HepG2 (cell line): ENCODE data around the gene CCN2. TPM values are rescaled to one million over a fixed set of nuclear protein-coding genes. Genes with fewer than 3 reads are reported as not detected.

Experiments
- ATAC-seq: fragments of 200-7000 bp; cut with Tn5 transposase; 3 replicates; pipeline ENCODE4 v1.9.1; 2020; ENCODE audit warnings: mild to moderate bottlenecking, moderate library complexity
- BruUV-seq: library from RNA; stranded (reverse); fragments of 400-500 nt; replicated peaks from 2 replicates; lab custom pipeline; 2021; lab: Mats Ljungman, UMichigan
- CTCF ChIA-PET: fragments of 300-600 bp; formaldehyde crosslinking; extraction: SDS; loops from one replicate; lab custom pipeline; 2021; ENCODE audit warnings: low total read pairs, inconsistent platforms, low intra/inter-chr PET ratio; lab: Yijun Ruan, JAX
- POLR2A ChIA-PET: fragments of 350-600 bp; sonication (Branson Sonifier 250); formaldehyde crosslinking; loops from one replicate; lab custom pipeline; 2020; ENCODE audit warnings: antibody characterized with exemption, inconsistent platforms; lab: Yijun Ruan, JAX
- DNase-seq: peaks from one replicate; pipeline ENCODE4 v3.0.0-alpha.2; 2015; ENCODE audit warnings: low spot score
- FAIRE-seq: peaks from 3 replicates; lab custom pipeline; 2011; peaks lifted over from hg19 to GRCh38; lab: Jason Lieb, UNC
- H2AFZ ChIP-seq: one replicate; pipeline ENCODE4 v1.6.1; 2011; ENCODE audit warnings: low read length, inconsistent platforms
- H3K27ac ChIP-seq: fragments of 300-600 bp; 3 replicates; pipeline ENCODE4 v1.8.0; 2011; ENCODE audit warnings: mixed run types, mild to moderate bottlenecking, mixed read lengths, low read length, inconsistent platforms; ENCODE audit not compliant: insufficient read depth; ENCODE audit errors: extremely low read length
- H3K27me3 ChIP-seq, 2 experiments: fragments of 200-600 bp in 1 of 2; 2 replicates in 1 of 2; 3 replicates in 1 of 2; pipeline versions ENCODE4 v1.6.0 to v1.8.0; 2011; ENCODE audit warnings: low read length in 2 of 2, mild to moderate bottlenecking in 2 of 2, moderate library complexity in 2 of 2, inconsistent platforms in 1 of 2; ENCODE audit not compliant: insufficient read depth in 2 of 2, control insufficient read depth in 1 of 2
- H3K36me3 ChIP-seq, 2 experiments: fragments of 200-600 bp in 1 of 2; replicated peaks in 1 of 2; 2 replicates in 1 of 2; 3 replicates in 1 of 2; pipeline versions ENCODE4 v1.5.1 to v1.8.0; 2011; ENCODE audit warnings: low read length in 2 of 2, inconsistent platforms in 1 of 2; ENCODE audit not compliant: insufficient read depth in 2 of 2, control insufficient read depth in 1 of 2
- H3K4me1 ChIP-seq: 2 replicates; pipeline ENCODE4 v1.5.1; 2012; ENCODE audit warnings: low read length, inconsistent platforms; ENCODE audit not compliant: insufficient read depth
- H3K4me2 ChIP-seq: 2 replicates; pipeline ENCODE4 v1.6.0; 2011; ENCODE audit warnings: low read depth, low read length, inconsistent platforms
- H3K4me3 ChIP-seq, 3 experiments: fragments of 200-600 bp in 1 of 3; sonication (generic), shearing (Covaris generic) in 1 of 3; replicated peaks in 1 of 3; 2 replicates each; pipeline ENCODE4 v1.5.1; 2011 to 2016; ENCODE audit warnings: low read length in 3 of 3, inconsistent platforms in 2 of 3, low read depth in 2 of 3, mild to moderate bottlenecking in 2 of 3, control low read depth in 1 of 3, mixed read lengths in 1 of 3; ENCODE audit not compliant: insufficient read depth in 1 of 3
- H3K79me2 ChIP-seq: one replicate; pipeline ENCODE4 v1.6.1; 2011; ENCODE audit warnings: low read length, inconsistent platforms; ENCODE audit not compliant: insufficient read depth
- H3K9ac ChIP-seq: 2 replicates; pipeline ENCODE4 v1.6.0; 2011; ENCODE audit warnings: mild to moderate bottlenecking, low read depth, low read length, inconsistent platforms; ENCODE audit not compliant: insufficient read depth
- H3K9me3 ChIP-seq: 2 replicates; pipeline ENCODE4 v1.5.1; 2012; ENCODE audit warnings: mild to moderate bottlenecking, low read length
- H4K20me1 ChIP-seq: 2 replicates; pipeline ENCODE4 v1.6.0; 2011; ENCODE audit warnings: inconsistent platforms, mild to moderate bottlenecking, low read length, moderate library complexity; ENCODE audit not compliant: insufficient read depth
- ARID5B ChIP-seq: IDR thresholded peaks from 2 replicates; pipeline ENCODE4 v1.4.0; 2020; ENCODE audit warnings: mild to moderate bottlenecking, missing genetic modification reagents
- FOXA3 ChIP-seq: IDR thresholded peaks from 2 replicates; pipeline ENCODE4 v1.6.1; 2016; ENCODE audit warnings: missing genetic modification reagents, missing compliant biosample characterization
- GFI1 ChIP-seq: sonication (generic); formaldehyde crosslinking; IDR thresholded peaks from 2 replicates; pipeline ENCODE4 v1.5.0; 2020; ENCODE audit warnings: missing genetic modification reagents, mild to moderate bottlenecking, borderline replicate concordance
- HMGXB4 ChIP-seq, 2 experiments: sonication (generic) in 1 of 2; formaldehyde crosslinking in 1 of 2; IDR thresholded peaks; 2 replicates each; pipeline versions ENCODE4 v1.4.0 to v1.6.1; 2018 to 2020; ENCODE audit warnings: missing genetic modification reagents in 2 of 2, borderline replicate concordance in 1 of 2, low read depth in 1 of 2, mild to moderate bottlenecking in 1 of 2, missing biosample characterization in 1 of 2
- HNRNPLL ChIP-seq: fragments of 200-400 bp; formaldehyde crosslinking; IDR thresholded peaks from 2 replicates; pipeline ENCODE4 v1.6.1; 2017; ENCODE audit warnings: mild to moderate bottlenecking, low read depth, low read length; ENCODE audit not compliant: poor library complexity, severe bottlenecking
- MED13 ChIP-seq: sonication (generic); formaldehyde crosslinking; IDR thresholded peaks from 2 replicates; pipeline ENCODE4 v1.5.0; 2020; ENCODE audit warnings: missing genetic modification reagents
- MED8 ChIP-seq: sonication (generic); formaldehyde crosslinking; IDR thresholded peaks from 2 replicates; pipeline ENCODE4 v1.8.1; 2023; ENCODE audit warnings: mild to moderate bottlenecking, missing genetic modification reagents; ENCODE audit not compliant: insufficient replicate concordance
- SAP130 ChIP-seq: IDR thresholded peaks from 2 replicates; pipeline ENCODE4 v1.6.1; 2016; ENCODE audit warnings: low read depth
- TBP ChIP-seq: sonication (generic); formaldehyde crosslinking; IDR thresholded peaks from 2 replicates; pipeline ENCODE4 v1.5.0; 2020; ENCODE audit warnings: missing genetic modification reagents
- TFE3 ChIP-seq: IDR thresholded peaks from 2 replicates; pipeline ENCODE4 v1.6.1; 2016
- ZNF652 ChIP-seq: IDR thresholded peaks from 2 replicates; pipeline ENCODE4 v1.6.1; 2016; ENCODE audit warnings: low read depth, borderline replicate concordance
- ZNF839 ChIP-seq: sonication (generic); formaldehyde crosslinking; IDR thresholded peaks from 2 replicates; pipeline ENCODE4 v1.4.0; 2020; ENCODE audit warnings: missing genetic modification reagents, mild to moderate bottlenecking, borderline replicate concordance
- ZSCAN25 ChIP-seq: sonication (generic); formaldehyde crosslinking; IDR thresholded peaks from 2 replicates; pipeline ENCODE4 v1.8.0; 2022; ENCODE audit warnings: mild to moderate bottlenecking, missing genetic modification reagents
- ZUFSP ChIP-seq: sonication (generic); formaldehyde crosslinking; IDR thresholded peaks from 2 replicates; pipeline ENCODE4 v1.9.0; 2021; ENCODE audit warnings: missing genetic modification reagents, mild to moderate bottlenecking, borderline replicate concordance
- WGBS: methylation state at CpG from one replicate; pipeline ENCODE4 v1.1.6; 2017; ENCODE audit warnings: low lambda C conversion rate; 5-methylcytosine and 5-hydroxymethylcytosine counted together
- in situ Hi-C: cut with HindIII; loops from 2 replicates; pipeline ENCODE4 v1.10.0; 2017; ENCODE audit warnings: low pct_unique_long_range_greater_than_20kb; ENCODE audit not compliant: extremely low pct_ligation_motif_present
- intact Hi-C: fragments of 100-400 bp; cut with micrococcal nuclease; formaldehyde crosslinking; loops from one replicate; pipeline ENCODE4 v1.10.0; 2022; ENCODE audit not compliant: unreplicated experiment
- polyA plus RNA-seq, 8 experiments: library from polyadenylated mRNA; depleted of rRNA in 3 of 8; stranded (reverse) in 7 of 8; unstranded in 1 of 8; fragments of >200 nt; fragmentation: Illumina TruSeq in 4 of 8; extraction: Trizol in 4 of 8; gene quantifications; 2 replicates each; pipeline versions ENCODE4 v1.2.1 to v1.2.3, GENCODE V29; 2011 to 2016; ENCODE audit warnings: low read depth in 4 of 8, missing spikeins in 1 of 8, mixed read lengths in 1 of 8; ENCODE audit not compliant: insufficient read depth in 1 of 8
- total RNA-seq, 5 experiments: library from RNA; depleted of rRNA; stranded (reverse); fragments of >200 nt; fragmentation: Illumina TruSeq; extraction: Trizol; gene quantifications; 2 replicates each; pipeline ENCODE4 v1.2.3, GENCODE V29; 2016; ENCODE audit warnings: low read depth in 1 of 5

Gene CCN2
- total and polyA plus RNA-seq, 2 of the 13 experiments (the other 11 are each of a cell fraction or from before 2014, with no cell fraction given), result 34.7 to 316 TPM

GRCh38 chr6:131924881-131925474 is 26.2 kb downstream of the CCN2 start:
- no peaks in the 10 kb centered on the region for H3K79me2 ChIP-seq
- H4K20me1 ChIP-seq, result no peaks in the 10 kb centered on the region
- FAIRE-seq (peak; percentile 61), ATAC-seq (peak; percentile 82), DNase-seq (peak; percentile 77)
- peaks cover 9% of the 10 kb centered on the region for H3K4me1 ChIP-seq
- no peak overlapping the region for H3K27ac ChIP-seq
- no peak overlapping the region for H3K4me2 ChIP-seq
- ChIA-PET CTCF (interaction anchor here (0.6 to 5.1 kb wide), 10 partner anchors 10 to 560 kb away, joined by 3 to 95 read pairs (median 4); no protein-coding TSS in a partner anchor), POLR2A (interaction anchor here (1.3 kb wide), 1 partner anchor 26 kb away, joined by 8 read pairs; the partner anchor contains the start of gene CCN2)
- BruUV-seq, result no TSS peak
- H3K36me3 ChIP-seq, result no peaks in the 10 kb centered on the region
- intact Hi-C loops (loop anchor here (1.0 to 10.0 kb wide), 6 partner anchors 14 to 560 kb away; no protein-coding TSS in a partner anchor), in situ Hi-C loops (loop anchor here (5.0 to 10.0 kb wide), 3 partner anchors 237 to 560 kb away; no protein-coding TSS in a partner anchor)
- H3K9me3 ChIP-seq, result peaks cover 9% of the 10 kb centered on the region
- H2AFZ ChIP-seq, result no peak overlapping the region
- under 1% methylated on average over 4 of the region's 4 CpGs for WGBS
- no peaks in the 10 kb centered on the region for H3K27me3 ChIP-seq
- H3K4me3 ChIP-seq, result no peak overlapping the region
- H3K9ac ChIP-seq, result no peak overlapping the region
- TF ChIP-seq FOXA3 (CRISPR knock-in tag), result 0 out of 2 replicates have a peak, but pooled peaks have one; percentile 10
- 0 out of 2 replicates have a peak, but pooled peaks have one; percentile 31 for TF ChIP-seq ZNF652
- TF ChIP-seq ZSCAN25 (CRISPR knock-in tag), result no peak
- TF ChIP-seq HMGXB4 (CRISPR knock-in tag; IDR thresholded peaks at IDR 0.05; ENCODE audit: borderline replicate concordance in 1 of 2, low read depth in 1 of 2), result peak in 1 of 2 experiments; percentile 42; a peak in 1 of 4 replicates
- no peak for TF ChIP-seq MED8 (CRISPR knock-in tag)
- no peak for TF ChIP-seq MED13 (CRISPR knock-in tag)
- TF ChIP-seq ZNF839 (CRISPR knock-in tag), result no peak
- TF ChIP-seq ARID5B (CRISPR knock-in tag), result peak; percentile 45; the same call in 1 of the 2 replicates
- no peak for TF ChIP-seq TBP (CRISPR knock-in tag)
- no peak for TF ChIP-seq GFI1 (CRISPR knock-in tag)
- 0 out of 2 replicates have a peak, but pooled peaks have one; percentile 17 for TF ChIP-seq TFE3
- 0 out of 2 replicates have a peak, but pooled peaks have one; percentile 21 for TF ChIP-seq SAP130 (CRISPR knock-in tag)
- TF ChIP-seq ZUFSP (CRISPR knock-in tag), result no peak
- no peak for TF ChIP-seq HNRNPLL
